GM19193 (cell line): ENCODE data around the gene SF3B5.
A peak's percentile ranks its signal among the peaks of the same experiment; 100 is the strongest.

Source experiments
- POLR2A ChIP-seq: IDR thresholded peaks from 4 replicates; pipeline ENCODE4 v1.6.1; 2011; ENCODE audit not compliant: insufficient read depth, insufficient read length; ENCODE audit errors: extremely low read depth

SF3B5 gene

DNA sequence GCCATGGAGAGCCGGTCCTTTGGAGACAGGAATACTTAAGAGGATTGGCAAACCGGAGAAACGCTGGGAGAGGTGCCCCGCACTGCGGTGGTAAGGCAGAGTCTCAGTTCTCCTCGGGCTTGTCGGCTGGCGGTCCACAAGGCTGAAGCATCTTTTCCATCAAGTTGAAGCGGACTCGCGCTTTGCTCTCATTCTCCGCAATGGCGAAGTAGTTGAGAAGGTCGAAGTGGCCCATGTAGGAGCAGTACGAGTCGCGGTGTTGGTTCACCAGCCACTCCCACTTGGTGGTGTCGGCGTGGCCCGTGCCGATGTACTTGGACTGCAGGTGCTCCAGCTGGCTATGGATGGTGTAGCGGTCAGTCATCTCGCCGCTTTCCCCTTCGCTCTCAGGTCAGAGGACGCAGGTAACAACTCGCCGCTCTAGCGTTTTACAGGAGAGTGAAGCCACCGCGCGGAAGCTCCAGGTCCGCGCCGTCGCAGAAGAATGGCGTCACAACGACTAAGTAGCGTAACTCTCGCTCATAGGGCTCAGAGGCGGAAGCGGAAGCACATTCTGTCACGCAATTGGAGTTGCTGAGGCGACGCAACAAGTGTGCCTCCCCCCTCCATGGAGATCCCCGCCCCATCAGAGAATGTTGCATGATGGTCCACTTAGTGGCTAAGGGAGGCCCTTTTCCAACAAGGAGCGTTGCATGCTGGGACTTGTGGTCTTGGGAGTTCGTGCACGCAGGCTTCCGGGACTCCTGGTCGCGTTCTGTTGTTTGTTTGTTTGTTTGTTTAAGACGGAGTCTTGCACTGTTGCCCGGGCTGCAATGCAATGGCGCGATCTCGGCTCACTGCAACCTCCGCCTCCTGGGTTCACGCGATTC lies at the start of gene SF3B5:
TSS of gene SF3B5 (minus strand) at position 440 of the 869 bp plus-strand sequence. CDS start at position 364, 76 bp downstream.
- TF ChIP-seq POLR2A, result peak; percentile 94

DNA sequence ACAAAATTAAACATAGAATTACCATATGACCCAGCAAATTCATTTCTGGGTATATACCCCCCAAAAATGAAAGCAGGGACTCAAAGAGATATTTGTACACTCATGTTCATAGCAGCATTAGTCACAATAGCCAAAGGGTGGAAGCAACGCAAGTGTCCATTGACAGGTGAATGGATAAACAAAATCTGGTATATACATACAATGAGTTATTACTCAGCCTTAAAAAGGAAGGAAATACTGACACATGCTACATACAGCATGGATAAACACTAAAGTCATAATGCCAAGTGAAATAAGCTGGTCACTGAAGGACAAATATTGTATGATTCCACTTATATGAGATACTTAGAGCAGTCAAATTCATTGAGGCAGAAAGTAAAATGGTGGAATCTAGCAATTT lies 49.6 kb upstream of the SF3B5 start:
- TF ChIP-seq POLR2A, result no peak

- TF ChIP-seq POLR2A, result no peak
Observed at GRCh38 chr6:144143878-144144277, 48.5 kb upstream of the SF3B5 start.

GRCh38 chr6:144143106-144143505 lies 47.7 kb upstream of the SF3B5 start:
- TF ChIP-seq POLR2A, result no peak

- no peak for TF ChIP-seq POLR2A
Observed at GRCh38 chr6:144141470-144141869, 46.1 kb upstream of the SF3B5 start.

DNA sequence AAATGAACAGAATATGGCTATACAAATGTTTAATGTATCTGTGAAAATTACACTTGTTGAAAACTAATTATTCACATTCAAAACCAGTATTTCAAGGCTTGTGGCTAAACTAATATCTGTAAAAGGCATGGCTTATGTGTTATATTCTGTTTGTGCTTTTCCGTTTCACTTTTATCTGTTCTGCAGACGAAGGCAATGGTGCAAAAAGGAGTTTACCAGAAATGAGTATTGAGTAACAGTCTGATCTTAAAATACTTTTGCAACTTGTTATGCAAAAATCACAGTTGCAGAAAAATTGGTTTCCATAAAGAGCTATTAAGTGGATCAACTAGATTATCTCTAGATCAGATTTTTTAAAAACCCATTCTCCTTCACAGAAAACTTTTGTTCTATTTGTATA lies 45.5 kb upstream of the SF3B5 start:
- TF ChIP-seq POLR2A, result no peak

- TF ChIP-seq POLR2A, result no peak
Observed at GRCh38 chr6:144139817-144140216, 44.4 kb upstream of the SF3B5 start.

GRCh38 chr6:144138542-144138941 lies 43.2 kb upstream of the SF3B5 start:
- no peak for TF ChIP-seq POLR2A

DNA sequence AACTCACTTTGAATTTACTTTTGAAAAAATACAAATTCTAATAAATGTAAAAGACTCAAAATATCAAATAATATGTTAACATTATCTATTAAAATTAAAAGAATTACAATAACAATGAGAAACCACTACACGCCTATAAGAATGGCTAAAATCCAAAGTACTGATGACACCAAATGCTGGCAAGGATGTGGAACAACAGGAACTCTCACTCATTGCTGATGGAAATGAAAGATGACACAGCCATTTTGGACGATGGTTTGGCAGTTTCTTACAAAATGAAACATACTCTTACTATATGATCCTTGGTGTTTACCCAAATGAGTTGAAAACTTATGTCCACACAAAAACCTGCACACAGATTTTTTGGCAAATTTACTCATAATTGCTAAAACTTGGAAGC lies 39.4 kb upstream of the SF3B5 start:
- TF ChIP-seq POLR2A, result no peak

- no peak for TF ChIP-seq POLR2A
Observed at GRCh38 chr6:144134176-144134575, 38.8 kb upstream of the SF3B5 start.

DNA sequence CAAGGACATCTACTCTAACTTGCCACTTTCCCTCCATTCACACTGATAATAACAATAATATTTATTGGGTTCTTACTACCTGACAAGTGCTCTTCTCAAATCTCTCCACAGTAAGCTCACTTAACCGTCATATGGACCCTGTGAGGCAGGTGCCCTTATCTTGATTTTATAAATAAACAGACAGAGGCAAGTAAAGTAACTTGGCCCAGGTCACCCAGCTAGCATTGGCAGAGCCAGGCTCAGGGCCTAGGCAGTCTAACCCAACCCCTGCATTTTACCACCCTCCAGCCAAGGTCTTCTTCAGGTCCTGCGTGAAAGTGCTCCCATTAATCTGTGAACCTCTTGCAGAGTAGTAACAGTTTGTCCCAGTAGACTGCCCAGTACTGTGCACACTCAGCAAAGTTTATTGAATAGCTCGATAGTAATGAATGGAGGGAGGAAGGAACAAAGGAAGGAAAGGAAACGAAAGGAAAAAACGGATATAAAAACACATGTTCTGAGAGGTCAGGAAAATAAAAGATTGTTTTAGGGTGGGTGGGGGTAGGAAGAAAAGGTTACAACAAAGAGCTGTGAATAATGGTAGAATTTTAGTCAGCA lies 38.0 kb upstream of the SF3B5 start:
- no peak for TF ChIP-seq POLR2A

GRCh38 chr6:144131248-144131709 lies 35.9 kb upstream of the SF3B5 start:
- TF ChIP-seq POLR2A, result no peak

DNA sequence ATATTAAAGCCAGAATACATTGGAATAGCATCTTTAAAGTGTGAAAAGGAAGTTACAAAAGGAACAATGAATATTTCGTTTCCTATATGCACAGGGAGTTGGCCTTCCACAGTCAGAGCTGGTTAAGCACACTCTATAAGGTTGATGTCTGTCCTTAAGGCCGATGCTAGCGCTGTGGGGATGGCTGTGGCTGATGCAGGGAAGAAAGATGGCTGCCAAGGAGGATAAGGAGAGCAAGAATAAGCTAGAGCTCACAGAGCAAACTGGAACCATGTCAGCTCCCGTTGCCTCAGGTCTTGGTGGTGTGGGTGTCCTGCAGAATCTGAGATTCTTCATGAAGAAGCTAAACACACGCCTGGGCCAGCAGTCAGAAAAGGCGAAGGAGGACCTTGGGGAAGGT lies 34.1 kb upstream of the SF3B5 start:
- no peak for TF ChIP-seq POLR2A

- TF ChIP-seq POLR2A, result no peak
Observed at GRCh38 chr6:144127097-144127496, 31.7 kb upstream of the SF3B5 start.

- TF ChIP-seq POLR2A, result no peak
Observed at GRCh38 chr6:144123836-144124235, 28.5 kb upstream of the SF3B5 start.

DNA sequence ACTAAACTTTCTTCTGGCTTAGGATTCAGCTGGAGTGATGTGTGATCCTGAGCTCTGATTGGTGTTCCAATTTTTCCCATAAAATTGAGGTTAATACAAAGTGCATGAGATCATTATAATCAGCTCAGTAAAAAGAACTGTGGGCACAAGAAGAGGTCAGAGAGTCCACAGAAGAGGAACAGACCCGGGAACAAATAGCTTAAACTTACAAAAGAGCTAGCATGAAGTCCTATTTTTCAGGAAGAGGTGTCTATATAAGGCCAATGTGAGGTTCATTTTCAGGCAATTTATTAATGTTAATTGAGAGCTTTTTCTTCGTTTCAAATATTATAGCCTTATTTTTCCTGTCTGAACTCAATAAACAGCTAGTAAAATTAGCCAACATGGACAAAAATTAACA lies 28.0 kb upstream of the SF3B5 start:
- no peak for TF ChIP-seq POLR2A

DNA sequence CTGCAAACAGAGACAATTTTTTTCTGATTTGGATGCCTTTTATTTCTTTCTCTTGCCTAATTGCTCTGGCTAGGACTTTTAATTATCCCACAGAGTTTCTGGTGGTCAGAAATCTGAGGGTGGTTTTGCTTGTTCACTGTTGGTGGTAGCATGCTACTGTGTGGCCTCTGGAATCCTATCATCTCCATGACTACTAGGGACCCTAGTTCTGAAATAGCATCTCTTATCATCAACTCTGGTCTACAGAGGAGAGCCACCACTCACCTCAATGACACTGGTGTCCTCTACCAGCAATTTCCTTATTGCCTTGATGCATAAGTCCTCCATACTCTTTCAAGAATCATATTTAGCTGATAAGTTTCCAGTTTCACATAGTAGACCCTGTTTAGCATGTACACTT lies 27.5 kb upstream of the SF3B5 start:
- TF ChIP-seq POLR2A, result no peak

DNA sequence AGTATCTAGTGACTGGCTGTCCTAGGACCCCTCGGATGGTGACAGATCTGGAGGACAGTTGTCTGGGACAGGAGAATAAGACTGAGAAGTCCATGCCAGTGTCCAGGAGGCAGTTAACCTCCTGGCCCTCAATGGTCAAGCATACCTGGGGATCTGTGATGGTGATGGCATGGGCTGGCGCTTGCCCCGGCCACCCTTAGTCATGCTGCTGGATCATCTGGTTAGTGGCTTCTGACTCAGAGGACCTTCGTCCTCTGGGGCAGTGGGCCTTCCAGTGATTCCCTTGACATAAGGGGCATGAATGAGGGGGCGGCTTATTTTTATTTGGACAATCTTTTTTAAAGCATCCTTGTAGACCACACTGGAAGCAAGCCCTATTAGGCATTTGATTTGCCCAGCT lies 24.0 kb upstream of the SF3B5 start:
- TF ChIP-seq POLR2A, result no peak
